Thymus (tissue), 11 donors: Measurements from ENCODE around the gene AFF1. TPM values are rescaled to one million over a fixed set of nuclear protein-coding genes. Genes with fewer than 3 reads are reported as not detected.
A peak's percentile ranks its signal among the peaks of the same experiment; 100 is the strongest.

Experiments
- DNase-seq, 9 donors: peaks; one replicate each; pipeline ENCODE4 v3.0.0-alpha.2; 2013; ENCODE audit warnings: low spot score in 9 of 9, low read depth in 6 of 9, missing footprints in 1 of 9
- H3K27ac ChIP-seq, 2 donors: one replicate each; pipeline ENCODE4 v1.5.1; 2013; ENCODE audit warnings: control low read depth in 1 of 2, low read depth in 1 of 2, low read length in 1 of 2, mild to moderate bottlenecking in 1 of 2, moderate library complexity in 1 of 2
- H3K27me3 ChIP-seq, 2 donors: one replicate each; pipeline ENCODE4 v1.5.1; 2013; ENCODE audit warnings: low read length in 1 of 2; ENCODE audit not compliant: control insufficient read depth in 2 of 2, insufficient read depth in 1 of 2
- H3K36me3 ChIP-seq, 2 donors: one replicate each; pipeline ENCODE4 v1.5.1; 2013; ENCODE audit warnings: low read length in 1 of 2, mild to moderate bottlenecking in 1 of 2, moderate library complexity in 1 of 2; ENCODE audit not compliant: control insufficient read depth in 2 of 2, insufficient read depth in 2 of 2
- H3K4me1 ChIP-seq, 2 donors: one replicate each; pipeline ENCODE4 v1.5.1; 2013; ENCODE audit warnings: low read length in 2 of 2; ENCODE audit not compliant: control insufficient read depth in 2 of 2, insufficient read depth in 2 of 2
- H3K4me3 ChIP-seq, 2 donors: one replicate each; pipeline ENCODE4 v1.5.1; 2013; ENCODE audit warnings: low read length in 2 of 2, control low read depth in 1 of 2, mild to moderate bottlenecking in 1 of 2
- H3K9me3 ChIP-seq, 2 donors: one replicate each; pipeline ENCODE4 v1.5.1; 2013; ENCODE audit warnings: low read length in 1 of 2, mild to moderate bottlenecking in 1 of 2; ENCODE audit not compliant: control insufficient read depth in 2 of 2, insufficient read depth in 1 of 2
- WGBS: extraction: QIAGEN DNeasy Blood & Tissue Kit; methylation state at CpG from one replicate; pipeline ENCODE4 v1.1.7; 2013; 5-methylcytosine and 5-hydroxymethylcytosine counted together
- polyA plus RNA-seq: library from polyadenylated mRNA; stranded (reverse); fragments of 200-250 nt; gene quantifications from one replicate; pipeline ENCODE4 v1.2.3, GENCODE V29; 2013
- total RNA-seq: library from RNA; stranded (reverse); fragments of 120-200 nt; gene quantifications from one replicate; pipeline ENCODE4 v1.2.4, GENCODE V29; 2013
- donor health status: healthy.

AFF1 gene
- total and polyA plus RNA-seq, 2 donors: 12.3 to 13.3 TPM

DNA sequence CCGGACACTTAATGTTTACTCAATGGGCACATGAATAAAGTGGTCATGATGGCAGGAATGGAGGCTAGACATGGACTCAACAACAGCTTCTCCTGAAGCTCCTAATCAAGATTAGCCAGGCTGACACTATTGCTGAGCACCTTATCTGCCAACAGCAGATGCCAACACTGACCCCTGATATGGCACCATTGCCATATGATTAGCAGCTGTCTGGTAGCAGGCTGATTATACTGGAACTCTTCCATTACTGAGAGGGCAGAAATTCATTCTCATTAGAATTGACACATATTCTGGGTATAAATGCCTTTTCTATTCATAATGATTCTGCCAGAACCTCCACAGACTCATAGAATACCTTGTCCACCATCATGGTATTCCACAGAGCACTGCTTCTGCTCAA, 18.4 kb upstream of the AFF1 start:
- no peaks in the 10 kb centered on the region for H3K36me3 ChIP-seq
- H3K4me1 ChIP-seq: no peaks in the 10 kb centered on the region
- DNase-seq: no peak
- H3K9me3 ChIP-seq: no peaks in the 10 kb centered on the region
- 52% methylated on average over 1 of the region's 1 CpG for WGBS
- no peak overlapping the region for H3K27ac ChIP-seq
- no peaks in the 10 kb centered on the region for H3K27me3 ChIP-seq
- no peak overlapping the region for H3K4me3 ChIP-seq

DNA sequence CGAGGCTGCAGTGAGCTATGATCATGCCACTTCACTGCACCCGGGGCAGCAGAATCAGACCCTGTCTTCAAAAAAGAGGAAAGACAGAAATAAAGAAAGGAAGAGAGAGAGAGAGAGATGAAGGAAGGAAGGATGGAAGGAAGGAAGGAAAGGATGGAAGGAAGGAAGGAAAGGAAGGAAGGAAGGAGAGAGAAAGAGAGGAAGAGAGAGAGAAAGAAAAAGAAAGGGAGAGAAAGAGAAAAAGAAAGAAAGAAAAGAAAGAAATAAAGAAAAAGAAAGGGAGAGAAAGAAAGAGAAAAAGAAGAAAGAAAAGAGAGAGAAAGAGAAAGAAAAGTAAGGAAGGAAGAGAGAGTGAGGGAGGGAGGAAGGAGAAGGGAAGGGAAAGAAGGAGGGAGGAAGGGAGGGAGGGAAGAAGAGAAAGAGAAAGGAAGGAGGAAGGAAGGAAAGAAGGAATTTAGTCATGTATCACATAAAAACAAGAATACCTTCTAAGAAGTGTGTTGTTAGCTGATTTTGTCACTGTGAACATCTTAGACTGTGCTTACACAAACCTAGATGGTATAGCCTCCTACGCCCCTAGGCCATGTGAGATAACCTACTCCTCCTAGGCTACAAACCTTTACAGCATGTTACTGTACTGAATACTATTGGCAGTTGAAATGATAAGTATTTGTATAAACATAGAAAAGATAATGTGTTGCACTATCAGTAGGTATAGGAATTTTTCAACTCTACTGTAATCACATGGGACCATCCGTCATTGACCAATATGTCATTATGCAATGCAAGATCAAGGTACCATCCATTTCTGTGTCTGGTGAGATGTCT, 17.4 kb upstream of the AFF1 start:
- H3K4me3 ChIP-seq: no peak overlapping the region
- no peaks in the 10 kb centered on the region for H3K36me3 ChIP-seq
- H3K4me1 ChIP-seq: peaks cover 0 to under 1% of the 10 kb centered on the region in 2 donors
- 98% methylated on average over 4 of the region's 4 CpGs for WGBS
- no peak overlapping the region for H3K27ac ChIP-seq
- H3K27me3 ChIP-seq: no peaks in the 10 kb centered on the region
- H3K9me3 ChIP-seq: no peaks in the 10 kb centered on the region
- DNase-seq: no peak

DNA sequence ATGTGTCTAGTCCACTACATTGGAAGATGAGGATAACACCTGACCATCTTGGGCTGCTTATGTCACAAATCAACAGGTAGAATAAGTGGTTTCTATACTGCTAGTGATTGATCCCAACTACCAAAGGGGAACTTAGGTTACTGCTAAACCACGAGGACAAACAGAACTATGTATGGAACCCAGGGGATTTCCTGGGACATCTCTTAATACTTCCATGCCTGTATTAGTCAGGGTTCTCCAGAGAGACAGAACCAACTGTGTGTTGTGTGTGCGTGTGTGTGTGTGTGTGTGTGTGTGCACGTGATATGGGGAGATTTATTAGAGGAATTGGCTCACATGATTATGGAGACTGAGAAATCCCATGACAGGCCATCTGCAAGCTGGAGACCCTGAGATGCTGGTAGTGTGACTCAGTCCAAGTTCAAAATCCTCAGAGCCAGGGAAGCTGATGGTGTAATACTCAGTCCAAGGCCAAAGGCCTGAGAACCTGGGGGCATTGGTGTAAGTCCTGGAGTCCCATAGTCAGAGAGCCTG, 16.2 kb upstream of the AFF1 start:
- H3K27ac ChIP-seq: no peak overlapping the region
- DNase-seq: no peak
- H3K36me3 ChIP-seq: no peaks in the 10 kb centered on the region
- 72% methylated on average over 3 of the region's 3 CpGs for WGBS
- H3K4me1 ChIP-seq: peaks cover 0 to 3% of the 10 kb centered on the region in 2 donors
- no peaks in the 10 kb centered on the region for H3K9me3 ChIP-seq
- no peak overlapping the region for H3K4me3 ChIP-seq
- no peaks in the 10 kb centered on the region for H3K27me3 ChIP-seq

DNA sequence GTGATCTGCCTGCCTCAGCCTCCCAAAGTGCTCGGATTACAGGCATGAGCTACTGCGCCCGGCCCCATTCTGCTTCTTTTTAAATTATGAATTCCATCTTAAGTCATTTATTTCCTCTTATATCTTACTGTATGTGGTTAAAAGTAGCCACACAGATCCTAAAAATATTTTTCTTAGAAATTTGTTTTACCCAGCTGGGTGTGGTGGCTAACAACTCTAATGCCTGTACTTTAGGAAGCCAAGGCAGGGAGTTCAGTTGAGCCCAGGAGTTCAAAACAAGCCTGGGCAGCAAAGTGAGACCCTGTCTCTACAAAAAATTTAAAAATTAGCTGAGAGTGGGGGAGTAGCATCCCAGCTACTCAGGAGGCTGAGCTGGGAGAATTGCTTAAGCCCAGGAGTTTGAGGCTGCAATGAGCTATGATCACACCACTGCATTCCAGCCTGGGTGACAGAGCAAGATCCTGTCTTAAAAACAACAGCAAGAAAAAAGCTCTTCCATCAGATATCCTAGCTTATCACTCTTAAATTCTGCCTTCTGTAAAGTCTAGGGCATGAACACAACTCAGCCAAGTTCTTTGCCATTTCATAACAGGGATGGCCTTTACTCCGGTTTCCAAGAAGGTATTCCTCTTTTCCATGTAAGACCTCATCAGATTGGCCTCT, 15.1 kb upstream of the AFF1 start:
- H3K4me1 ChIP-seq: peaks cover 0 to 3% of the 10 kb centered on the region in 2 donors
- H3K27ac ChIP-seq: no peak overlapping the region
- no peaks in the 10 kb centered on the region for H3K9me3 ChIP-seq
- DNase-seq: no peak
- no peaks in the 10 kb centered on the region for H3K27me3 ChIP-seq
- 87% methylated on average over 4 of the region's 4 CpGs for WGBS
- no peak overlapping the region for H3K4me3 ChIP-seq
- no peaks in the 10 kb centered on the region for H3K36me3 ChIP-seq

DNA sequence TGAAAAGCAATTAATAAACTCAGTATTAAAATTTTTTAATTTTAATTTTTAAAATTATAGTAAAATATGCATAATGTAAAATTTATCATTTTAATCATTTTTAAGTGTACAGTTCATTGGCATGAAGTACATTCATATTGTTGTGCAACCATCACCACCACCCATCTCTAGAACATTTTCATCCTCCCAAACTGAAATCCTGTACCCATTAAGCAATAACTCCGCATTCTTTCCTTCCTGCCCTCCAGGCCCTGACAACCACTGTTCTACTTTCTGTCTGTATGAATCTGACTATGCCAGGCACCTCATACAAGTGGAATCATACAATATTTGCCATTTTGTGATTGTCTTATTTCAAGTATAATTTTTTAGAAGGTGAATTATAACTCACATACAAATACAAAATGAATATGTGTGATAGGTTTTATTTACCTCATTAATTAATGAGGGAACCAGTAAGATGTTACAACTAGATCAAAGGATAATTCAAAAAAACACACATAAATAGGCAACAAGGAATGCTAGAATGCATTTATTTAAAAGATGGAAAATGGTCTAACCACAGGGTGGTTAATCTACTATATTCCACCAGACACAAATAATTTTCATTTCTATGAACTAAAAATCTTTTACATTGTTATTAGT, 13.1 kb upstream of the AFF1 start:
- no peaks in the 10 kb centered on the region for H3K36me3 ChIP-seq
- no peak overlapping the region for H3K4me3 ChIP-seq
- DNase-seq: no peak
- H3K9me3 ChIP-seq: no peaks in the 10 kb centered on the region
- H3K27me3 ChIP-seq: no peaks in the 10 kb centered on the region
- H3K27ac ChIP-seq: no peak overlapping the region
- 95% methylated on average over 1 of the region's 1 CpG for WGBS
- peaks cover 0 to 3% of the 10 kb centered on the region in 2 donors for H3K4me1 ChIP-seq

DNA sequence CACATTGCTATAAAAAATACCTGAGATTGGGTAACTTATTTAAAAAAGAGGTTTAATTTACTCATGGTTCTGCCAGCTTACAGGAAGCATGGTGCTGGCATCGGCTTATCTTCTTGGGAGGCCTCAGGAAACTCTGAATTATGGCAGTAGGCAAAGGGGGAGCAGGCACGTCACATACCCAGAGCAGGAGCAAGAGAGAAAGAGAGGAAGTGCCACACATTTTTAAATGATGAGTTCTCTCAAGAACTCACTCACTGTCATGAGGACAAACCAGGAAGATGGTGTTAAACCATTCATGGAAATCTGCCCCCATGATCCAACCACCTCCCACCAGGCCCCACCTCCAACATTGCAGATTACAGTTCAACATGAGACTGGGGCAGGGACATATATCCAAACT, 10.0 kb upstream of the AFF1 start:
- Histone ChIP-seq H3K4me1 (peaks cover 0 to 3% of the 10 kb centered on the region in 2 donors), H3K4me3 (no peak overlapping the region), H3K36me3 (no peaks in the 10 kb centered on the region), H3K9me3 (no peaks in the 10 kb centered on the region), H3K27me3 (no peaks in the 10 kb centered on the region), H3K27ac (no peak overlapping the region)
- WGBS: 46% methylated on average over 2 of the region's 2 CpGs
- no peak for DNase-seq

DNA sequence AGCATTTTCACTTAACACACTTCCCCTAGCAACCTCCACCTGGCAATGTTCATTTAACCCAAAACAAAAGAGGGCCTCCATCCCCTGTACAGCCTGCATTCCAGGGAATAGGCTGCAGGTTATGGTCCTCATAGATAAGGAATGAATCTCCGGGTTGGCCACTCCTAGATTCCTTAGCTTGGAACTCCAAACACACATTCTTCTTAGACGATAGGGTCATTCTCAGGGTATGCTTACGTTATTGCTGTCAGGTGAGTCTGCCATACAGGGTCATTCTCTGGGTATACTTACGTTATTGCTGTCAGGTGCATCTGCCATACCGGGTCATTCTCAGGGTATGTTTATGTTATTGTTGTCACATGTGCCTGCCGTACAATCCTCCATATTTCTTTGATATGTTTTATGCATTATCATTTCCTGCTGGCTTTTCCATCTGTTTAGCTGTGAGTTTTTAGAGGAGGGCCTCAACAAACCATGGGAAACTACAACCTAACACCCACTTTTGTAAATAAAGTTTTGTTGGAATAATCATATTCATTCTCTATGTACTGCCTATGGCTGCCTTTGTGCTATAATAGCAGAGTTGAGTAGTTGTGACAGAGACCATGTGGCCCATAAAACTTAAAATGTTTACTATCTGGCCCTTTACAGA, 8.2 kb upstream of the AFF1 start:
- DNase-seq: no peak
- WGBS: 97% methylated on average over 6 of the region's 6 CpGs
- H3K9me3 ChIP-seq: no peaks in the 10 kb centered on the region
- no peaks in the 10 kb centered on the region for H3K27me3 ChIP-seq
- peaks cover 0 to 6% of the 10 kb centered on the region in 2 donors for H3K4me1 ChIP-seq
- no peak overlapping the region for H3K27ac ChIP-seq
- H3K36me3 ChIP-seq: no peaks in the 10 kb centered on the region
- no peak overlapping the region for H3K4me3 ChIP-seq

DNA sequence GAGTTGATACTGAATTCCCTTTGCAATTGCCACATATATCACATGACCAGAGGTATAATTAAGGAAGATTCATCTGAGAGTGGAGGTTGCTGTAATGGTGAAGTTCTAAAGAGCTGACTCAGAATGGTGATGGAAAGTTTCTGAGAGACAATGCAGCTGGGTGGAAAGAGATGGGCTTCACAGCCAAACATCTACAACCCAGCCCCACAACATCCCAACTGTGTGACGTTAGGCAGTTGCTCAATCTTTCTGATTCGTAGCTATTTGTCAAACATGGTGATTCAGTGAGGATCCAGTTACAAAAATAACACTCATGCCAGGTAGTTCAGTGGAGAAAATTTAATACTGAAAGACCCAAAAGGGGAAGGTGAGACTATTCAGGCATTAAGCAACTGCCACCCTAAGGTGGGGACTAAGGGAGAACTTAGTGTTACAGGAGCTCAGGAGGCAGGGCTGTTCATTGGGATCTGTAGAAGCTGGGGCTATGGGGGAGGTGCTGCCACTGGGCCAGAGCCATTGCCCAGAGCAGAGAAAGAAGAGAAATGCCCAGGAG, 6.9 kb upstream of the AFF1 start:
- Histone ChIP-seq H3K36me3 (no peaks in the 10 kb centered on the region), H3K4me1 (peaks cover 0 to 2% of the 10 kb centered on the region in 2 donors), H3K4me3 (no peak overlapping the region), H3K27ac (peak overlapping the region in 1 of 2 donors; percentile 39), H3K27me3 (no peaks in the 10 kb centered on the region), H3K9me3 (no peaks in the 10 kb centered on the region)
- 90% methylated on average over 2 of the region's 2 CpGs for WGBS
- no peak for DNase-seq
